GM13977 (cell line): ENCODE measurements around the gene CRHR1.

ENCODE experiments used
- DNase-seq: peaks from one replicate; pipeline ENCODE4 v3.0.0; 2012; ENCODE audit warnings: low spot score
- CTCF ChIP-seq: IDR thresholded peaks from 2 replicates; pipeline ENCODE4 v1.5.1; 2012; ENCODE audit warnings: mild to moderate bottlenecking, control low read depth; ENCODE audit not compliant: insufficient read depth; ENCODE audit errors: extremely low read depth, missing control alignments
- in situ Hi-C: fragments of 300-500 bp; cut with MboI; formaldehyde crosslinking; loops from one replicate; pipeline ENCODE4 v1.12.0; 2022; ENCODE audit warnings: low sequenced_read_pairs, low pct_unique_long_range_greater_than_20kb, mixed read lengths, inconsistent platforms; ENCODE audit not compliant: unreplicated experiment

CRHR1 gene

GRCh38 chr17:45844695-45845375, 60.7 kb downstream of the CRHR1 start, which contains the start of gene SPPL2C:
Gene SPPL2C (plus strand): TSS chr17:45844881. CDS start chr17:45844907, 26 bp downstream.
- no peak for TF ChIP-seq CTCF
- DNase-seq, result no peak
- in situ Hi-C loops, result no loop called here

GRCh38 chr17:45845376-45846185, 61.5 kb downstream of the CRHR1 start:
- no peak for TF ChIP-seq CTCF
- in situ Hi-C loops, result no loop called here
- no peak for DNase-seq

- no peak for DNase-seq
- in situ Hi-C loops, result no loop called here
- no peak for TF ChIP-seq CTCF
Observed at GRCh38 chr17:45846223-45846622, 62.1 kb downstream of the CRHR1 start.

GRCh38 chr17:45846646-45847045, 62.5 kb downstream of the CRHR1 start:
- in situ Hi-C loops, result no loop called here
- TF ChIP-seq CTCF, result no peak
- DNase-seq, result no peak

- TF ChIP-seq CTCF, result no peak
- DNase-seq, result no peak
- in situ Hi-C loops, result no loop called here
Observed at GRCh38 chr17:45847101-45847500, 63.0 kb downstream of the CRHR1 start.

GRCh38 chr17:45847747-45848146, 63.6 kb downstream of the CRHR1 start:
- no peak for DNase-seq
- no peak for TF ChIP-seq CTCF
- in situ Hi-C loops, result no loop called here
